BLaER1 (cell line): ENCODE measurements around the gene GABARAPL2.
A peak's percentile ranks its signal among the peaks of the same experiment; 100 is the strongest.

ENCODE experiments used
- H3K27ac ChIP-seq: shearing (Covaris generic); formaldehyde crosslinking; 2 replicates; pipeline ENCODE4 v1.8.1; 2022
- H3K27me3 ChIP-seq: shearing (Covaris generic); formaldehyde crosslinking; 2 replicates; pipeline ENCODE4 v1.8.1; 2022
- H3K36me3 ChIP-seq: shearing (Covaris generic); formaldehyde crosslinking; 2 replicates; pipeline ENCODE4 v1.8.1; 2022
- H3K4me1 ChIP-seq: shearing (Covaris generic); formaldehyde crosslinking; 2 replicates; pipeline ENCODE4 v1.8.1; 2022
- H3K4me2 ChIP-seq: shearing (Covaris generic); formaldehyde crosslinking; 2 replicates; pipeline ENCODE4 v1.8.1; 2022
- H3K4me3 ChIP-seq: shearing (Covaris generic); formaldehyde crosslinking; 2 replicates; pipeline ENCODE4 v1.8.1; 2022
- H3K9ac ChIP-seq: shearing (Covaris generic); formaldehyde crosslinking; 2 replicates; pipeline ENCODE4 v1.8.1; 2022
- H3K9me3 ChIP-seq: shearing (Covaris generic); formaldehyde crosslinking; 2 replicates; pipeline ENCODE4 v1.8.1; 2022
- H4K20me1 ChIP-seq: shearing (Covaris generic); formaldehyde crosslinking; 2 replicates; pipeline ENCODE4 v1.8.1; 2022
- Cebpa-rat ChIP-seq: shearing (Covaris generic); IDR thresholded peaks from 2 replicates; pipeline ENCODE4 v1.8.1; 2022

The GABARAPL2 gene

DNA sequence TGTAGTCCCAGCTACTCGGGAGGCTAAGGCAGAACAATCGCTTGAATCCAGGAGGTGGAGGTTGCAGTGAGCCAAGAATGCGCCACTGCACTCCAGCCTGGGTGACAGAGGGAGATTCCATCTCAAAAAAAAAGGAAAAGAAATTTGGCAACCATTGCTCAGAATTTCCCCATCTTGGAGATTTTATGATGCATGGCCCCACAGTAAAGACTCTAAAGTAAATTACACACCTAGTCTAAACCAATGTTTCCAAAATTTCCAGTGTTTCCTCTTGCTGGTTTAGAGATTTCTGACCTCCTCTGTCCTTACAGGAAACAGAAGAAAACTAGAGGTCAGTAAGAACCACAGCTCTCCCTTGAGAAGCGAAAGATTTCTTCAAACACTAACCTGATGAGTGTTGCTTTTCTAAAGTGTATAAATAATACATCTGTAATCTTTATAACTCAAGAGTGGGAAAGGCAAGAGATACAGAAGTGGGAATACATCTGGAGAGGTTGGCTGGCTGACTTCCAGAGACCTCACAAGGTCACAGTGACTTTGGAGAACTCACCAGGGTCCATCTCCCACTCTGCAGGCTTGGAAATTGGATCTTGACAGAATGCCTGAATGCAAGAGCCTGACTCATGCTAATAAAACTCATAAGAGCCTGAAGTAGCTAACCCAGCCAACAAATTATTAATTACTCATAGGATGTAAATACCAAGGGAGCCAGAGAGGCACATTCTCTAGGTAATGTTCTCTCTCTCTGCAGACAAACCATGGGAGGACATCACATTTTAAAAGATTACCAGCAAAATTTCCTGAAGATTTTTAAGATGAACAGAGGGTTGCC lies 48.1 kb downstream of the GABARAPL2 start:
- TF ChIP-seq Cebpa-rat = no peak
- H3K4me2 ChIP-seq = no peak overlapping the region
- H3K36me3 ChIP-seq = peaks cover 99% of the 10 kb centered on the region

DNA sequence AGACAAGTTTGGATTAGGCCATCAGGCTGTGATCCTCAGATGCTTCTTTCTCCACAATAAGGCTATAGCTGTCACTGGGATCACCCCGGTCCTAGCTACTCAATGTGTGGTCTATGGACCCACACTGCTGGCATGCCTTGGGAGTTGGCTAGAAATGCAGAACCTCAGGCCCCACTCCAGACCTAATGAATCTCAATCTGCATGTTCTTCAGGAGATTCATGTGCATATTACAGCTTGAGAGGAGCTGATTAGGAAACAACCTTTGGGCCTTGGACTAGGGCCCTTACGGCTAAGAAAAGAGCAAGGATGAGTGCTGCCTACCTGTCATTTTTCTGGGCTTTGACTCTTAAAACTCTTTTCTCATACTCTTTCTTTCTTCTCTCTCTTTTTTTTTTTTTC lies 49.4 kb downstream of the GABARAPL2 start:
- H3K4me3 ChIP-seq = no peak overlapping the region
- peaks cover 5% of the 10 kb centered on the region; the same call in 1 of the 2 replicates for H3K4me1 ChIP-seq
- no peaks in the 10 kb centered on the region for H3K27me3 ChIP-seq
- H3K4me2 ChIP-seq = no peak overlapping the region
- peaks cover 100% of the 10 kb centered on the region for H3K36me3 ChIP-seq
- no peaks in the 10 kb centered on the region for H4K20me1 ChIP-seq
- no peak overlapping the region for H3K27ac ChIP-seq
- no peaks in the 10 kb centered on the region for H3K9me3 ChIP-seq
- no peak for TF ChIP-seq Cebpa-rat
- H3K9ac ChIP-seq = no peak overlapping the region

More for the DNA sequence above, 48.1 kb downstream of the GABARAPL2 start:
- H3K9ac ChIP-seq = no peak overlapping the region
- no peaks in the 10 kb centered on the region for H4K20me1 ChIP-seq
- no peak overlapping the region for H3K27ac ChIP-seq
- no peaks in the 10 kb centered on the region for H3K27me3 ChIP-seq
- H3K9me3 ChIP-seq = no peaks in the 10 kb centered on the region
- H3K4me3 ChIP-seq = no peak overlapping the region
- no peaks in the 10 kb centered on the region for H3K4me1 ChIP-seq

DNA sequence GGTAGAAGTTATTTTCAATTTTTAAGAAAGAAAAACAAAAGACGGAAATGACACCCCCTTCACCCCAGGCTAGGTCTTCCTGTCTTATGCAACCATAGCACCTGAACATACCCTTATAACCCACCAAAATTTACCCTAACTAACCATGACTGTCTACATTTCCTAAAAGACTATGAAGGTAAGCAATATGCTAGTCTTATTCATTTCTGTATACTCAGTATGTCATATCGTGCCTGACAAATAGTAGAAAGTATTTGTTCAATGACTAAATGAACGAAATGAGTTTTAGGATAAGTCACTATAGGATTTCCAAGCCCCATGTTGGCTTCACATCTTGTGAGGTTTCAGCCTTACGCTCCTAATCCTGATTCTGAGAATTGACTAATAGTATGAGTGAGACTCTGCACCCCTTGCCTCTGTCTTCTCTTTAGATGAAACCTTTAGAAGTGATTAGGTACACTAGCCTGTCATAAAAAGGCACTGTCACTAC lies 50.4 kb downstream of the GABARAPL2 start:
- H3K4me3 ChIP-seq = no peak overlapping the region
- H3K4me1 ChIP-seq = peaks cover 14% of the 10 kb centered on the region
- H4K20me1 ChIP-seq = no peaks in the 10 kb centered on the region
- peaks cover 91% of the 10 kb centered on the region for H3K36me3 ChIP-seq
- no peak overlapping the region for H3K27ac ChIP-seq
- TF ChIP-seq Cebpa-rat = no peak
- H3K4me2 ChIP-seq = no peak overlapping the region
- H3K27me3 ChIP-seq = no peaks in the 10 kb centered on the region
- H3K9me3 ChIP-seq = no peaks in the 10 kb centered on the region
- H3K9ac ChIP-seq = no peak overlapping the region

DNA sequence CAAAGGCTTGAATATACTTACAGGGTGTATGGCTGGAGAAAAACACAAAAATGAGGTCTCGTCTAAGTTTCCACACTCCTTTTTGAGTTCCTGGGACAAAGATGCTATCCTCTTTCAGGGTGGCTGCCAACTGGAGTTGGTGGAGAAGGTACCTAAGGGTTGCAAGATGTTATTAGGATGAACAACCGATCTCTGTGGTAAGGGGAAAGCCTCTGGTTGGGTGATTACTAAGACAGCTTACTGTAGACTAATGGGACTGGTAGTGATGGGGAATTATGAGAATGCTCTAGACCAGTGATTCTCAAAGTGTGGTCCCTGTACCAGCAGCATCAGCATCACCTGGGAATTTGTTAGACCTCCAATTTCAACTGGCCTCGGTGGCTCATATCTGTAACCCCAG lies 50.9 kb downstream of the GABARAPL2 start:
- Histone ChIP-seq H3K9me3 (no peaks in the 10 kb centered on the region), H3K4me2 (no peak overlapping the region), H3K36me3 (peaks cover 86% of the 10 kb centered on the region), H4K20me1 (no peaks in the 10 kb centered on the region), H3K27me3 (no peaks in the 10 kb centered on the region), H3K27ac (no peak overlapping the region), H3K9ac (no peak overlapping the region), H3K4me1 (peaks cover 20% of the 10 kb centered on the region), H3K4me3 (no peak overlapping the region)
- TF ChIP-seq Cebpa-rat = no peak

DNA sequence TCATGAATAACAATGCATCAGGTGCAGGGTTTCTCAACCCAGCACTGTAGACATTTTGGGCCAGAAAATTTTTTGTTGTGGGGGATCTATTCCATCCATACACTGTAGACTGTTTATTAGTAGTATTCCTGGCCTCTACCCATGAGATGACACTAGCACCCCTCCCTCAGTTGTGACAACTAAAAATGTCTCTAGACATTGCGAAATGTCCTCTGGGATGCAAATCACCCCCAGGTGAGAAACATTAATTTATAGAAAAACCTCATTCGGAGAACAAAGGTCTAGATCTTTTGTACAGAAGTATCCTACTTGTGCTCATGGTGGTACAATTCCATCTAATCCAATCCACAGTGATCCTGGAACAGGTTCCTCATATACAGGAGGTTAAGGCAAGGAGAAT lies 52.6 kb downstream of the GABARAPL2 start:
- no peak overlapping the region for H3K27ac ChIP-seq
- H3K4me2 ChIP-seq = no peak overlapping the region
- no peak overlapping the region for H3K9ac ChIP-seq
- no peaks in the 10 kb centered on the region for H3K9me3 ChIP-seq
- no peaks in the 10 kb centered on the region for H4K20me1 ChIP-seq
- no peak for TF ChIP-seq Cebpa-rat
- peaks cover 69% of the 10 kb centered on the region for H3K36me3 ChIP-seq
- no peaks in the 10 kb centered on the region for H3K27me3 ChIP-seq
- peaks cover 29% of the 10 kb centered on the region for H3K4me1 ChIP-seq
- no peak overlapping the region for H3K4me3 ChIP-seq

DNA sequence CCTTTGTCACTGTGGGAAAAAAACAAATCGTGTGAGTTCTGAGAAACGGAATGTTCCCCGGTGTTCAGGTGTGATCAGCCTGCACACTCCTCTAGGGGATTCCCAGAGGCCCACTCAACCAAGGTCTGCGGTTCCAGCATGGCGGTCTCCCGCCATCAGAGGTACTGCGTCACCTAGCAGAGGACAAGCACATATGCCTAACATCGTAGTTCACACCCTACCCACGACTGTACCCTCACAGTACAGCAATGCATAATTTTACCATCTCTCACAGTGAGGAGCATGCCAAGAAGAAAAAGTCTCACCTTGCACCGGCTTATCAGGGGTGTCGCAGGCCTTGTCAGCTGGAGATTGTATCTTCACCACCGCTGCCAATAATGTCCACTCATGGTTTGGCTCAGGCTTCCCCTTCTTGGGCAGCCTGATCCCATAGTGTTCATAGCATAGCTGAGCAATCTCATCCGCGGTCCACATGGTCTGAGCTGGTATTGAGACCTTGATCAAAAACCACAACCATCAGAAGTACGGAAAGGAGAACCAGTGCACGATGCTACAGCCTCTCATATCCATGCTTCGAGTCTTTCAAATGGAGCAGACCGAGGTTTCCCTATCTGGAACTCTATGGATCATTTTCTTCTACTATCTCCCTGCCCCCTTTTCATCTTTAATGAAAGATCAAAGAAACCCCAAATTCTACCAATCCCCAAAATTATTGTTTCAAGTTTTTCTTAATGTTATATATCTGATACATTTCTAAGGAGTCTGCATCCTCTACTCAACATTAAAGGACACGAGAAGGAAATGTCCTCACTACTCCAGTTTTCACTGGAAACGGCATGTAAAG lies 54.4 kb downstream of the GABARAPL2 start:
- Histone ChIP-seq H3K36me3 (peaks cover 60% of the 10 kb centered on the region), H3K9ac (no peak overlapping the region), H3K4me3 (no peak overlapping the region), H3K4me2 (peak overlapping the region; percentile 91), H3K27ac (no peak overlapping the region), H4K20me1 (no peaks in the 10 kb centered on the region), H3K4me1 (peaks cover 30% of the 10 kb centered on the region), H3K27me3 (no peaks in the 10 kb centered on the region), H3K9me3 (no peaks in the 10 kb centered on the region)
- TF ChIP-seq Cebpa-rat = no peak

DNA sequence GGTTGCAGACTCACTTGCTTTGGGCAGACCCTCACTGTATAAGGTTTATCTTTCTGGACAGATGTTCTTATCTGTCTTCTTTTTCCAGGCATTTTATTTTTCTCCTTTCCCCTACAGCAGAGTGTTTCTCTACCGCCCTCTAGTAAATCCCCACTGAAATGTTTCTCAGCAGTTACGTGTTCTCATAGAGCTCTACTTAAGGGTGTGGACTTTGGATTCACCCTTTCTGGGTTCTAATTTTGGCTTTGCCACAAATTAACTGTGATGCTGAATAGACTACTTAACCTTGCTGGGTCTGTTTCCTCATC lies 54.9 kb downstream of the GABARAPL2 start:
- peak overlapping the region; percentile 91 for H3K4me2 ChIP-seq
- no peaks in the 10 kb centered on the region for H3K9me3 ChIP-seq
- no peak for TF ChIP-seq Cebpa-rat
- no peak overlapping the region for H3K27ac ChIP-seq
- H3K4me1 ChIP-seq = peaks cover 30% of the 10 kb centered on the region
- no peak overlapping the region for H3K4me3 ChIP-seq
- H3K9ac ChIP-seq = no peak overlapping the region
- H4K20me1 ChIP-seq = no peaks in the 10 kb centered on the region
- peaks cover 60% of the 10 kb centered on the region for H3K36me3 ChIP-seq
- H3K27me3 ChIP-seq = no peaks in the 10 kb centered on the region

DNA sequence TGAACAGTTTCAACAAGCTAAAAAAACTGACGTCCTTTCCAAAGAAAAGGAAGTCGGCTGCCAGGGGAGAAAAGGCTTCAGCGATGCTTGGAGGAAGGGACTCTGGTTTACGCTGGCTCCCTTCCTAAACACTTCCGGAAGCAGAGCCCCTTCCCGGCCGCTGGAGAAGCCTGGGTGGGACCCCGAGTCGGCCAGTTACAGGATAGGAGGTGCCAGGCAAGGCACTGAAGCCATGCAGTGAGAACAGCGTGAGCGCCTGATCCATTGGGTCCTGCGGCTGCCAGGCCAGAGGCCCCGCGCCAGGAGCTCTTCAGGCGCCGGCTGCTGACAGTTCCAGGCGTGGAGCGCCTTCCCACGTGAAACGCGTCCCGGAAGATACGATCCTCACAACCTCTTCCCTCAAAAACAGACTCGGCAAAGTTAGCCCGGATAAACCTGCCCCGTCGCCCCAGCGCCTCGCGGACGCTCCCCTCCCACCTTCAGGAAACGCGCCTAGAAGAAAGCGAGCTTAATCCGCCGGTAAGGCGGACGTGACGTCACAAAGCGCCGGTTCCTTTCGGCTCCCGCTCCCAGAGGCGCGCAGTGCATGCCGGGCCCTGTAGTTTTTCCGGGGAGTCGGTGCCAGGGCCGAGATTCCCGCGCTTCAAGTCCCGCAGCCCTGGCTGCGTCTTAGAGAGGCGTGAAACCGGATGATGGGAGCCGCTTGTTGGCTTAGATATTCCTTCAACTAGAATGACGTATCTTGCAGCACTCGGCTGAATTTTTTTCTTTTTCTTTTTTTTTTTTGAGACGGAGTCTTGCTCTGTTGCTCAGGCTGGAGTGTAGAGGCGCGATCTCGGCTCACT lies 56.8 kb downstream of the GABARAPL2 start, which contains the start of gene ADAT1:
Gene ADAT1 (minus strand): TSS at position 521 of the 845 bp plus-strand sequence. CDS start 2,482 bp downstream, outside the sequence.
- Histone ChIP-seq H3K4me2 (peak within 1 kb of the TSS; percentile 91), H3K4me3 (peak within 1 kb of the TSS; percentile 86), H3K9me3 (no peaks in the 10 kb centered on the region), H3K4me1 (peaks cover 43% of the 10 kb centered on the region), H3K36me3 (peaks cover 60% of the 10 kb centered on the region), H4K20me1 (peaks cover 5% of the 10 kb centered on the region; the same call in 1 of the 2 replicates), H3K9ac (peak within 1 kb of the TSS; percentile 92), H3K27me3 (no peaks in the 10 kb centered on the region), H3K27ac (peak within 1 kb of the TSS; percentile 91)
- no peak for TF ChIP-seq Cebpa-rat

DNA sequence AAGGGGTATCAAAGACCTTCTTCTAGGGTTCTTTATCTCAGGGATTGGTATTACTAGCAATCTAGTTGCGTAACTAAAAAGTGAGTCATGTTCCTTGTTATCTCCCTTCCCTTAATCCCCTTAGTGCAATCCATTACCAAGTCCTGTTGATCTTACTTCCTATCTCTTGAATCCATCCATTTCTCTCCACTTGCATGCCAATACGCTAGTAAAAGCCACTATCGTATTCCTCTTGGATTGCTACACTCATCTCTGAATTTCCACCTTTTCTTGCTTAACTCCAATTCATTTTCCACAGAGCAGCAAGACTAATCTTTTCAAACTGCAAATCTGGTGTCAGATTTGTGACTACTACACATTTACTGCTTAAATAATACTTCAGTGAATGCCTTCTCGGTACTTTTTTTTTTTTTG lies 58.7 kb downstream of the GABARAPL2 start:
- no peak overlapping the region for H3K4me2 ChIP-seq
- H3K27me3 ChIP-seq = no peaks in the 10 kb centered on the region
- H3K9me3 ChIP-seq = no peaks in the 10 kb centered on the region
- H3K4me3 ChIP-seq = no peak overlapping the region
- peaks cover 5% of the 10 kb centered on the region; the same call in 1 of the 2 replicates for H4K20me1 ChIP-seq
- H3K27ac ChIP-seq = no peak overlapping the region
- H3K4me1 ChIP-seq = peaks cover 57% of the 10 kb centered on the region
- H3K36me3 ChIP-seq = peaks cover 60% of the 10 kb centered on the region
- no peak overlapping the region for H3K9ac ChIP-seq
- no peak for TF ChIP-seq Cebpa-rat
